ENCODE measurements around the gene SREBF1. TPM values are rescaled to one million over a fixed set of nuclear protein-coding genes. Genes with fewer than 3 reads are reported as not detected.

Gene SREBF1
- polyA plus RNA-seq, 1 experiment = 13.6 TPM

GRCh38 chr17:17779015-17779611 lies 57.7 kb downstream of the SREBF1 start:
- Histone ChIP-seq H3K4me3 (ENCODE audit: low read depth, low read length) (no peak overlapping the region), H3K27ac (ENCODE audit: low read depth, low read length) (peak overlapping the region; percentile 68), H3K9me3 (ENCODE audit: control insufficient read depth, insufficient read depth, low read length) (no peaks in the 10 kb centered on the region), H3K27me3 (ENCODE audit: control insufficient read depth, insufficient read depth, low read length) (no peaks in the 10 kb centered on the region)
- CTCF ChIA-PET = no interaction called here
- TF ChIP-seq, protein P1, sequence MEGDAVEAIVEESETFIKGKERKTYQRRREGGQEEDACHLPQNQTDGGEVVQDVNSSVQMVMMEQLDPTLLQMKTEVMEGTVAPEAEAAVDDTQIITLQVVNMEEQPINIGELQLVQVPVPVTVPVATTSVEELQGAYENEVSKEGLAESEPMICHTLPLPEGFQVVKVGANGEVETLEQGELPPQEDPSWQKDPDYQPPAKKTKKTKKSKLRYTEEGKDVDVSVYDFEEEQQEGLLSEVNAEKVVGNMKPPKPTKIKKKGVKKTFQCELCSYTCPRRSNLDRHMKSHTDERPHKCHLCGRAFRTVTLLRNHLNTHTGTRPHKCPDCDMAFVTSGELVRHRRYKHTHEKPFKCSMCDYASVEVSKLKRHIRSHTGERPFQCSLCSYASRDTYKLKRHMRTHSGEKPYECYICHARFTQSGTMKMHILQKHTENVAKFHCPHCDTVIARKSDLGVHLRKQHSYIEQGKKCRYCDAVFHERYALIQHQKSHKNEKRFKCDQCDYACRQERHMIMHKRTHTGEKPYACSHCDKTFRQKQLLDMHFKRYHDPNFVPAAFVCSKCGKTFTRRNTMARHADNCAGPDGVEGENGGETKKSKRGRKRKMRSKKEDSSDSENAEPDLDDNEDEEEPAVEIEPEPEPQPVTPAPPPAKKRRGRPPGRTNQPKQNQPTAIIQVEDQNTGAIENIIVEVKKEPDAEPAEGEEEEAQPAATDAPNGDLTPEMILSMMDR (IDR thresholded peaks at IDR 0.05; ENCODE audit: low read depth, low read length) = no peak
- no peak for DNase-seq (ENCODE audit: low read depth, low spot score)
- POLR2A ChIA-PET = interaction anchor here (0.7 kb wide), 1 partner anchor 9 kb away, joined by 5 read pairs; no protein-coding TSS in a partner anchor

- Histone ChIP-seq H3K27ac (ENCODE audit: low read depth, low read length) (peak overlapping the region; percentile 68), H3K4me3 (ENCODE audit: low read depth, low read length) (no peak overlapping the region), H3K27me3 (ENCODE audit: control insufficient read depth, insufficient read depth, low read length) (no peaks in the 10 kb centered on the region), H3K9me3 (ENCODE audit: control insufficient read depth, insufficient read depth, low read length) (no peaks in the 10 kb centered on the region)
- CTCF ChIA-PET = no interaction called here
- peak; percentile 73 for DNase-seq (ENCODE audit: low read depth, low spot score)
- TF ChIP-seq, protein P1 (IDR thresholded peaks at IDR 0.05; ENCODE audit: low read depth, low read length) = no peak
- POLR2A ChIA-PET = no interaction called here
Observed at GRCh38 chr17:17778308-17779014, 58.3 kb downstream of the SREBF1 start.

DNA sequence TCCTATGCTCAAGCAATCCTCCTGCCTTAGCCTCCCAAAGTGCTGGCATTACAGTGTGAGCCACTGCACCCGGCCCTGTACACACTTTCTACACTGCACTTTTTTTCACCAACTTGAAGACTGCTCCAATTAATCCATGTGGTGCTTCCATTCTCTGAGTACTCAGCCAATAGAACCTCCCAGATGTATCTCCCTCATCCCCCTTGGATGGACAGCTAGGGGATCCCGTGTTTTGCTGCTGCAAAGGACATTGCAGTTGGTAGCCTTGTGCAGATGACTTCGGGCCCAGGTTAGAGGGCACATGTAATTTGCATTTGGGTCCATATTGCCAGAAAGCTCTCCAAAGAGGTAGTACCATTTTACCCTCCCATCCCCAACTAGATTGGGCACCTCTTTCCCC lies 59.9 kb downstream of the SREBF1 start:
- TF ChIP-seq, protein P1 (IDR thresholded peaks at IDR 0.05; ENCODE audit: low read depth, low read length) = no peak
- H3K27me3 ChIP-seq (ENCODE audit: control insufficient read depth, insufficient read depth, low read length) = no peaks in the 10 kb centered on the region
- CTCF ChIA-PET = interaction anchor here (1.1 kb wide), 1 partner anchor 96 kb away, joined by 3 read pairs; no protein-coding TSS in a partner anchor
- DNase-seq (ENCODE audit: low read depth, low spot score) = no peak
- no peak overlapping the region for H3K27ac ChIP-seq (ENCODE audit: low read depth, low read length)
- no peak overlapping the region for H3K4me3 ChIP-seq (ENCODE audit: low read depth, low read length)
- no peaks in the 10 kb centered on the region for H3K9me3 ChIP-seq (ENCODE audit: control insufficient read depth, insufficient read depth, low read length)
- POLR2A ChIA-PET = no interaction called here

GRCh38 chr17:17774009-17774881 lies 62.5 kb downstream of the SREBF1 start:
- ChIA-PET POLR2A (interaction anchor here (0.6 kb wide), 1 partner anchor 32 kb away, joined by 4 read pairs; no protein-coding TSS in a partner anchor), CTCF (interaction anchor here (1.3 kb wide), 1 partner anchor 94 kb away, joined by 5 read pairs; no protein-coding TSS in a partner anchor)
- no peak for DNase-seq (ENCODE audit: low read depth, low spot score)
- peak overlapping the region; percentile 52 for H3K27ac ChIP-seq (ENCODE audit: low read depth, low read length)
- H3K4me3 ChIP-seq (ENCODE audit: low read depth, low read length) = no peak overlapping the region
- TF ChIP-seq, protein P1 (IDR thresholded peaks at IDR 0.05; ENCODE audit: low read depth, low read length) = peak; percentile 51
- no peaks in the 10 kb centered on the region for H3K9me3 ChIP-seq (ENCODE audit: control insufficient read depth, insufficient read depth, low read length)
- no peaks in the 10 kb centered on the region for H3K27me3 ChIP-seq (ENCODE audit: control insufficient read depth, insufficient read depth, low read length)

Data from AG04450 (cell line).